ENCODE data around the gene MIAT.
"Not testable (repeated sequence)": the region's sequence is repeated elsewhere in the genome, so short reads cannot be mapped to it uniquely, and the experiment has no call there.

MIAT gene

DNA sequence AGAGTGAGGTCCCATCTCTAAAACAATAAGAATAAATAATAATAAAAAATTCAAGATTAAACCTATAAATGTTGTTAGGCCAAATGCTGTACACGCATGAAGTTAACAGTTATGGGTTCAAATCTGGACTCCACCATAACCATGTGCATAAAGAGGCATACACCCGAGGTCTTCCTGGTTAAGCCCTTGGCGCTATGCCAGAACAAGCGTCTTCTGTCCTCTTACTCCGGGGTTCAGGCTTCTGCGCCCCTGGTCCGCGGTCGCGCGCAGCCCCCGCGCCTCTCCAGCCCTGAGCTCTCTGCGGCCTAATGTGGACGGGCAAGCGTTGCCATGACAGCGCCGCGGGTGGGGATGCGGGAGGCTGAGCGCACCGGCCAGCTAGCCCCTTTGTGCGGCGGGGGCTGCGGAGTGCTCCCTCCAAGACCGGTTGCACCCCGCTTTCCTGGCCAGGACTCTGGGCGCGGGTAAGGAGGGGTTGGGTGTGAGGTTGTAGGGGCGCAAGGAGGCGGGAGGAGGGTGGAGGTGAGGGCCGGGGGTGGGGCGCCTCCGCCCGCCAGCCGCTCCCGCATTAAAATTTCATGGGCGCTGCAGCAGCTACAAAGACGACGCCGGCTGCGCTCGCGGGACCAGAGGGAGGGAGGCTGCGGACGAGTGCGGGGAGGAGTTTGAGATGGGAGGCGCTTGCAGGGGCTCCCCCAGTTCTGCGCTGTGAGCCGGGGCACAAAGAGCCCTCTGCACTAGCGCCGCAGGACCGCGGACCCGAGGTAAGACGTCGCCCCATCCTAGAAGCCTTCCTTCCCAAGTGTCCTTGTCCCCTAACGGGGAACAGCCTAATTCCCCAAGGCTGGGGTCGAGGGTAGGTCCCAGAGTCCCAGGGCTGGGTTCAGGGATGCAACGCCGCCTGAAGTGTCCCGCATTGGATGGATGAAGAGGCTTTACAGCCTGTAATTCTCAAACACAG is at the start of gene MIAT:
Gene MIAT (plus strand): TSS at position 698 of the 961 bp plus-strand sequence.
- DNase-seq: peak; percentile 82

- no peak for DNase-seq
Observed at GRCh38 chr22:26608129-26608528, 49.3 kb upstream of the MIAT start.

GRCh38 chr22:26609287-26609686 is 48.1 kb upstream of the MIAT start:
- DNase-seq: no peak

DNA sequence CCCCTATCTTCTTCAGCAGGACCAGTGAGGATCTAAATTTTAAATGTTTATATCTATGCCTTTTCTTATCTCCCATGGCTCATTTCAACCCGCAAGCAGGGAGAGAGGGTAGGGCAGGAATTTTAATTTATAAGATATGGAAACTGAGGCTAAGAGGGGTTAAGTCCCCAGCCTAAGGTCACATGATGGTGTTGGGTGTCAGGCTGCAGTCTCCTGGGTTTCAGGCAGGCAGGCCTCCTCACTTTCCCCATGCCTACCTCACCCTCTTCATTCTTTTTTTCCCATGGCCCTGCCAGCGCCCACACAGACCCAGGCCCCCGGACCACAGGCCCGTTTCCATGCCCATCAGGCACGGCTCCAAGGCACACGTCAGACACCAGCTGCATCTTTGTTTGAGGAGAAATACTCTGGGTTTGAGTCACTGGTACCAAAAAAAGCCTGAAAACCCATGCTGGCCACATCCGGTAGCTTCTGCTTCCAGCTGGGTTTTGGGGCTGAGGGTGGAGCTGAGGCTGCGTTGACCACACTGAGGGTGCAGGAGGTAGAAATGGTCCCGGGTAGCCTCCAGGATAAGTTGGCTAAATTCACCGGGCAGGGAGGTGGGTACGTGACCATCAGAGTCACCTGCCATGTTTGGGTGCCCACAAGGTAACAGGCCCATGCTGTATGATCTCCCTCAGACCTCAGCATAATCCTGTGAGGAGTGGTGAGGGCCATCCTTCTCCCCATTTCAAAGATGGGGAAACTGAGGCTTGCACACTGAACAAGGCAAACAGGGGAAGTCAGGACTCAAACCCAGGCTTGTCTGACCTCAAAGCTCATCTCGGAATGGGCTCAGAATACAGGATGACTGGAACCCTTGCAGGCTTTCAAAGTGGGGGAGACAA is 47.1 kb upstream of the MIAT start:
- DNase-seq: no peak

GRCh38 chr22:26610996-26611395 is 46.4 kb upstream of the MIAT start:
- DNase-seq: no peak

DNA sequence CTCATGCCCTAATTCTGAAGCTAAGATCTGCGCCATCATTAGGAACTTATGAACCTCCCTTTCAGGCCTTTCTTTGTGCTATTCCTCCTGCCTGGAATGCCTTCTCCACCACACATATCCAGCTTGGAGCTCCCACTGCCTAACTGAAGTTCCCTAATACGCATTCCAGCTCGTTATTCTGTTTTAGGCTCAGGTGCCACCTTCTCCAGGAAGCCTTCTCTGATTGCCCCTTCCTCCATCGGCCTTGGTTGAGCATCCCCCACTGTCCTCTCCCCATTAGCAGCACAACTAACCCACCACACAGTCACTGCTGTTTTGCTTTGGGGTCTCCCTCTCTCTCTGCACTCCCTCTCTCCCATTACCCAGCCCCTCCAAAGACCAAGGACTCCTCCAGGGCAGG is 44.7 kb upstream of the MIAT start:
- DNase-seq: no peak

GRCh38 chr22:26613753-26614152 is 43.6 kb upstream of the MIAT start:
- not testable (repeated sequence) for DNase-seq

- DNase-seq: no peak
Observed at GRCh38 chr22:26614322-26614721, 43.1 kb upstream of the MIAT start.

DNA sequence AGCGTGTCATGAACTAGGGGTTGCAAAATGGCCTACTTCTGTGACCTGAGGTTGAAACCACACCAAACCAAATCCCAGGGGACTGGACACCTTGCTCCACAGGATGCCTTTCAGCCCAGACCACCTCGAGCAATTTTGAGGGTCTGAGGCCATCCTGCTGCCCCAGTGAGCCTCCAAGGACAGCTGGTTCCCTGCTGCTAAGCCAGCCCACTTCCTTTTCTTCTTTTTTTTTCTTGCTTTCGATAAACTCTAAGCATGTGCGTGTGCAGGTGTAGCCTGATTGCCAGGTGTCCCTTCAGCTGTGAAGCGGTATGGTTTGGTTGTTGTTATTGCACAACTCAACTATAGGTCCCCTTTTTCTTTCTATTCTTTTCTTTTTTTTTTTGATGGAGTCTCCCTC is 42.2 kb upstream of the MIAT start:
- DNase-seq: no peak

- DNase-seq: no peak
Observed at GRCh38 chr22:26615830-26616435, 41.5 kb upstream of the MIAT start.

DNA sequence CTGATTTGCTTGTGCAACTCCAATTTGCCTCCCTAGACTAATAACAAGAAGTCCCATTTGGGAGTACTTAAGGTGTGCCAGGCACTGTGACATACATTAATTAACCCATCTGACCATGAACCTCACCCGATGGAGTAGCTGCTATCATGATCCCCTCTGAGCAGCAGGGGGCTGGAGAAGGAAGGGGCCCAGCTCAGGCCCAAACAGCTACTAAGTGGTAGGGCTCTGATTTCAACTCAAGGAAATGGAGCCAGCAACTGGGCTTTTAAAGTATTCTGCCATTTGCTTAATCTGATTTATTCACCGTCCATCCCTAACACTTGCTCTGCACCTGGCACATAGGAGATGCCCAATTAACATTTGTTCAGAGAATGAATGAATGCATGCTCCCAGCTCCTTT is 40.7 kb upstream of the MIAT start:
- DNase-seq: no peak

GRCh38 chr22:26617271-26618199 is 39.9 kb upstream of the MIAT start, which contains the start of gene CRYBB1:
Gene CRYBB1 (minus strand): TSS chr22:26618027. CDS start chr22:26616319, 1,708 bp downstream.
- peak; percentile 76 for DNase-seq

DNA sequence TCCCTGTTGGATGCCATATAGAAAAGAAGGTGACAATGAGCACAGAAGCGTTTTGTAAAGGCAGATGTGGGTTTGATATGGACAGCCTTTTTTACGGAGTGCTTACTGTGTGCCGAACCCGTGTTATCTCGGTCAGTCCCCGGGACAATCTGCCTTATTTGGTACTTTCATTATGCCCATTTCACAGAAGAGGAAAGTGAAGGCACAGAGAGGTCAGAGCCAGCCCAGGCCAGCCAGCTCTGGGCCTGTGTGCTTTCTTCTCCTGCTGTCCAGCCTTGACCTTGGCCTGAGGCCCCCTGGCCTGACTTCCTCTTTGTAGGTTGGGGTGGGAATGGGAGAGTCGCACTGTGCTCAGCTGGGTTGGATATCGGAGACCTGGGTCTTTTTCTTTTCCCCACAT is 38.9 kb upstream of the MIAT start:
- peak; percentile 53 for DNase-seq

DNA sequence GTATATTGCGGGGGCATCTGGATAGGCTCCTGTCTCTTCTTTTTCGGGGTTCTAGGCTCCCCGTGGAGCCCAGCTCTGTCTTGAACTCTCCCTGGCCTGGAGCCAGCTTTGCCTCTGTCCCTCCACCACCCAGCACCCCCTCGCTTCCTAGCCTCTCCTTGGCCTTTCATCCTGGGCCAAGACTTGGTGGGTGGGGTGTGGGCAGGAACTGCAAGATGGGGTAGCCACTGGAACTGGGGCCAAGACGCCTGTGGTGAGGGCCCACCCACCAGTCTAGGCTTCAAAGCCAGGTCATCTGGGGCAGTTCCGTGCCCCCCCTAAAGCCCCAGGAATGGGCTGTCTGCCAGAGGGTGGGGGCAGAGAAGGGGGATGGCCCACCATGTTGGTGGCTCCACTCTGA is 37.9 kb upstream of the MIAT start:
- DNase-seq: peak; percentile 82

DNA sequence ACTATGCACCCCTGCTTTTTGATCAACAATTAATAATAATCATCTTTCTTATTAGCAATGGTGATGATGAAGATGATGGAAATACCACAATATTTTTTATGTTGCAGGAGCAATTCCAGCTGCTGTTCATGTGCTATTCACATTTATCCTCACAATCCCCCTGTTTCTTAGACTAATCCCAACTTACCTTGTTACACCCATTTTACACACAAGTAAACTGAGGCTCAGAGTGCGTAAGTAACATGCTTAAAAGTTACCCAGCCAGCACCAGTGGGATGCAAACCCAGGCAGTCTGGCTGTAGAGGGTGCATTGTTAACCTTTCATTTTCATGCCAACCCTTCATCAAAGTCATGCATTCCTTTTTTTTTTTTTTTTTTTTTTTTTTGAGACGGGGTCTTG is 37.2 kb upstream of the MIAT start:
- DNase-seq: no peak

DNA sequence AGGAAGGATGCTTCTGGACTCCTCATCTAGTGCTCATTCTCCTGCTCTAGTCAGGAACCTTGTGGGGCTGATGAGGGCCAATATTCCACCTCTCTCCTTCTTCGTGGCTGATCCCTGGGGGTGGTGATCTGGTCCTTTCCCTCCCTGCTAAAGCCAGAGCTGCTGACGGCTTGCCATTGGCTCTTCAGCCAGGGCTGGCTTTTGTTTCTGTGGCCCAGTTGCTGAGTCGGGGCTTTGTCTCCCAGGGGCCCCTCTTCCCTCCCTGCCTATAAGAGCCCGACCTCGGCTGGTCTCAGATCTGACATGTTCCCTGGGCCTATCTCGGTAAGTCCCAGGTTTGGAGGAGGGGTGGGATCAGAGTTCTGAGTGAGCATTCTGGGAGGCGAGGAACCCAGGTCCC is 35.7 kb upstream of the MIAT start, which contains the start of gene CRYBA4:
Gene CRYBA4 (plus strand): TSS at position 301 of the 400 bp plus-strand sequence. CDS start 634 bp downstream, outside the sequence.
- no peak for DNase-seq

- no peak for DNase-seq
Observed at GRCh38 chr22:26623984-26624383, 33.4 kb upstream of the MIAT start.

GRCh38 chr22:26624803-26625202 is 32.6 kb upstream of the MIAT start:
- no peak for DNase-seq

- no peak for DNase-seq
Observed at GRCh38 chr22:26629988-26630761, 27.2 kb upstream of the MIAT start.

GRCh38 chr22:26631282-26631681 is 26.1 kb upstream of the MIAT start:
- no peak for DNase-seq

All from hematopoietic multipotent progenitor cell treated with erythropoietin and hydrocortisone succinate and interleukin-3 and kit ligand, for 6 days (in vitro differentiated cells).